Hepatic stellate cell (primary cell): Measurements from ENCODE around the gene MTG1.
A peak's percentile ranks its signal among the peaks of the same experiment; 100 is the strongest.

Experiments
- DNase-seq: peaks from one replicate; pipeline ENCODE4 v3.0.0; 2011; ENCODE audit warnings: low spot score

MTG1 gene

DNA sequence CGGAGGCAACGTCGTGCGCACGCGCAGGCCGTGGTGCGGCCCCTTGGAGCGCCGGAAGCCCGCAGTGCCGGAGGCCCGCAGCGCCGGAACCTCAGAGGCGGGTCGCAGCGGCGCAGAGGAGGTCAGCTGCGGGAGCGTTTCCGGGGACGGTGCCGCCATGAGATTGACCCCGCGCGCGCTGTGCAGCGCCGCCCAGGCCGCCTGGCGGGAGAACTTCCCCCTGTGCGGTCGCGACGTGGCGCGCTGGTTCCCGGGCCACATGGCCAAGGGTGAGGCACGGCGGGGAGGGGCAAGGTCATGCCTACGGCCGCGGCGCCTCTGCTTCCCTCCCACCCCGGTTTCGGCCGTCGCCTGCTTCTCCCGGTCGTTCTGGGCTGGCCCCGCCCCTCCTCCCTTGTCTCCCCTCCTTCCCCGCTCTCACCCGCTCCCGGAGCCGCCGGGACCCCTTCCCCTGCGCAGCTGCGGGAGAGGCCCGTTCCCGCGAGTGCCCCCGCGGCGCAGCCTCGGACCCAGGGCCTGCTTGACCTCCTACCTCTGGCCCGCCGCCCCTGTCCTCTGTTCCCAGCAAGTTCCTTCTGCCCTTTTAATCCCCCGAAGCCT, at the start of gene MTG1:
Gene MTG1 (plus strand): TSS at position 94 of the 600 bp plus-strand sequence. CDS start 64 bp downstream, at position 158.
- DNase-seq = peak; percentile 99

DNA sequence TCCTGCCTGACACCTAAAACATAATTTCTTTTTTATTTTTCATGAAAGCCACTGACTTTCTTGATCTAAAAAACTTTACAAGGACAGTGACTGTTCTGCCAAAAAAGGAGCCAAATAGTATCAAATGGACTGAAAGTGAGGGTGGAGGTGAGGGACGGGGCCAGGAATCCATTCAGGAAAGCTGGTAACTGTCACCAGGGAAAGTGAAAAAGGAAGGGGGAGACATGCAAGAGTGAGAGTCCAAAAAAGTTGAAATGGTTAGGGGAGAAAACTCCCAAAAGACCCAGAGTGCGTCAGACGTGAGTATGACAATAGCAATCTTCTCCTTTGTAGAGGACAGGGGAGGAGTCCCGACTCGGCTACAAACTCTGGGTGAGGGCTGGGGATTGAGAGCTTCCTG, 49.7 kb upstream of the MTG1 start:
- DNase-seq = no peak

DNA sequence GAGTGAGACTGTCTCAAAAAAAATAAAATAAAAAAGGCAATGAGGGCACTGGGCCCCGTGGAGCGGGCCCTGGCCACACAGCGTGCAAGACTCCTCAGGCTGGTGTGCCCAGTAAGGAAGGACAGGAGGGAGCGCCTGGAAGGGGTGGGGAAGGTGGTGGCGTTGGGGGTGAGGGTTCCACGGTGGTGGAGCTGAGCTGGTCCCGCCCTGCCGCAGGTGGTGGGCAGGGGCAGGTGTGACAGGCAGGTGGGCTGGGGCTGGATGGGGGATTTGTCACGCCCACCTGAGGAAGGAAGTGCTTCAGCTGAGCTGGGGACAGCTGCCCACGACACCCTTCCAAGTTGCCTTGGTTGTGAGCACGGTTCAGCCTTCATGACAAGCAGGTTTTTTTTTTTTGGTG, 47.5 kb upstream of the MTG1 start:
- no peak for DNase-seq

DNA sequence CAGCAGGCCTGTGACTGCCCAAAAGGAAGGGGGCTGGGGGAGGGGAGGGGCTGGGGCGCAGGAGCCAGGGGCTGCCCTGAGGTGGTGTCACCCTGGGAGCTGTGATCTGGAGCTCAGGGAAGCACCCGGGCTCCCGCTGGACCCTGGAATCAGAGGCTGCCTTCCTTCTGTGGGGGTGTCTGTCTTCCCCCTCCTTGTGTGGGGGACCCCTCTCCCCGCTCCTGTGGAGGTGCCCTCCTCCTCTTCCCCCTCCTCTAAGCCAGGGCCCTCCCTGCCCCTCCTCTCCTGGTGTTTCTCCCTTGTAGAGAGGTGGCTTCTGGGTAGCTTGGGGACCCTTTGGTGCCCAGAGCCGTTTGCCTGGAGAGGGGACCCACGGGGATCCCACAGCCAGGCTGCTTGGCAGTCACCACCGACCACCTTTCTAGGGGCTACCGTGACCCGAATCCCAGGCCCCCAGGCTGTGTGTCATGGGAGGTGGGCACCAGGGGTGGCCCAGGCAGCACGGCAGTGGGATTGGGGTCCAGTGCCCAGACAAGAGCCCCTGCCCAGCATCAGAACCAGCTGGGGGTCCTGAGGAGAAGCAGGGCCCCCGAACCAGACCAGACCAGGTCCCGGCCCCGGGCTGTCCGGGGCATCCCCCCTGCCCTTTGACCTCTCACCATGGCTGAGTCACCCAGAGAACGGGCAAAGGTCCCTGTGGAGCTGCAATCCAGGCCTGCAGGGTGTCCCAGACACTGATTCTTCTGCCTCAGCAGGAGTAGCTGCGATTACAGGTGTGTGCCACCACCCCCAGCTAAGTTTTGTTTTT, 46.0 kb upstream of the MTG1 start:
- no peak for DNase-seq

GRCh38 chr10:133349160-133349568, 44.8 kb upstream of the MTG1 start:
- no peak for DNase-seq

DNA sequence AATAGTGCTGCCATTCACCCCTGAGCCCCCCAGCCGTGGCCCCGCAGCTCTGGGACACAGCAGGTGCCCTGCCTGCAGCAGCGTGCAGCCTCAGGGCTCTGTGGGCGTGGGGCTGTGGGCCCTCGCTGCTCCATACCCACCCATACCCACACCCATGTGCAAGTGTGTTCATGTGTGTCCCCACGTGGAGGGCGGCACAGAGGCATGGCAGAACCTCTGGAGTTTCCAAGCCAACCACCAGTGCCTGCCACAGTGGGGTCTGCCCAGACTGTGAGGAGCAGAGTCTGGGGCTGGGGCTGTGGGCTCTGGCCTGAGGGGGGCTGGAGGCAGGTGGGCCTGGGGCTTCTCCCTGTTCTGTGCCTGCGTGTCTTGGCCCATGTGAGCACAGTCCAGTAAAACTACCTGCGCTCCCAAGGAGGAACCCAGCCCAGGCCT, 44.4 kb upstream of the MTG1 start:
- no peak for DNase-seq

DNA sequence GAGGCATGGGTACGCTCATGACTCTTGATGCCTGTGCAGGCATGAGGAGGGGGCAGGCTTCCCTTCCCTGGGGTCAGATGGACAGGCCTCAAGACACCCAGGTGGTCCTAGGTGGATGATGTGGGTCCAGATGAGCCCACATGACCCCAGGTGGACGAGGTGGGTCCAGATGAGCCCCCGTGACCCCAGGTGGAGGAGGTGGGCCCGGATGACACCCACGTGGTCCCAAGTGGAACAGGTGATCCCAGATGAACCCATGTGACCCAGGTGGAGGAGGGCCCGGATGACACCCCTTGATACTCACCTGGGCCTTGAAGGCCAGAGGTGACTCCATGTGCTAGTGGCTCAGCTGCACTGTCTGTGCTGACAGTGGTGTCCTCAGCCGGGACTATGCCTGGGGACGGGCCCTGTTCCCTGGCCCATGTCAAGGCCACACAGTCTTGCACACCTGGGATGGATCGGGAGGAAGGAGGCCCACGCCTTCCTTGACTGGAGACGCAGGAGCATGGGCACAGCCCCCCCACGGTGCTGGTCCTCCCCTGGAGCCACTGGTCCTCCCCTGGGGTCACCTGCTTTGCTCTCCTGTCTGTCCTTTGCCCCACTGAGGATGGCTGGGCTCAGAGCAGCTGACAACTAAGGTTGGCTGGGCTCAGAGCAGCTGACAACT, 43.5 kb upstream of the MTG1 start:
- no peak for DNase-seq

DNA sequence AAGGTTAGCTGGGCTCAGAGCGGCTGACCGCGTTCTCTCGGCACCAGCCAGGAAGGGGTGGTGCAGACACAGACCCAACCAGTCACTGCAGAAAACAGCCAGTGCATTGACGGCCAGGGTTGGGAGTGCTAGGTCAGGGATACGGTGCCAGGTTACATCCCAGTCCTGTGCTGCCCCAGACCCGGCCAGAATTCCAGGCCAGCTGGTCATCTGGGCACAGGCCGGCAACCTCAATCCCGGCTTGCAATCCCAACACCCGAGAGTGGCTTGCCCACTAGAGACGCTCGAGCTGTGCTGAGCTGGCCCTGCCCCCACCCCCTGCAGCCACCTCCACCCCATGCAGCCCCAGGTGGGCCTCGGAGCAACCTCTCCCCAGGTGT, 43.0 kb upstream of the MTG1 start:
- peak; percentile 35 for DNase-seq

DNA sequence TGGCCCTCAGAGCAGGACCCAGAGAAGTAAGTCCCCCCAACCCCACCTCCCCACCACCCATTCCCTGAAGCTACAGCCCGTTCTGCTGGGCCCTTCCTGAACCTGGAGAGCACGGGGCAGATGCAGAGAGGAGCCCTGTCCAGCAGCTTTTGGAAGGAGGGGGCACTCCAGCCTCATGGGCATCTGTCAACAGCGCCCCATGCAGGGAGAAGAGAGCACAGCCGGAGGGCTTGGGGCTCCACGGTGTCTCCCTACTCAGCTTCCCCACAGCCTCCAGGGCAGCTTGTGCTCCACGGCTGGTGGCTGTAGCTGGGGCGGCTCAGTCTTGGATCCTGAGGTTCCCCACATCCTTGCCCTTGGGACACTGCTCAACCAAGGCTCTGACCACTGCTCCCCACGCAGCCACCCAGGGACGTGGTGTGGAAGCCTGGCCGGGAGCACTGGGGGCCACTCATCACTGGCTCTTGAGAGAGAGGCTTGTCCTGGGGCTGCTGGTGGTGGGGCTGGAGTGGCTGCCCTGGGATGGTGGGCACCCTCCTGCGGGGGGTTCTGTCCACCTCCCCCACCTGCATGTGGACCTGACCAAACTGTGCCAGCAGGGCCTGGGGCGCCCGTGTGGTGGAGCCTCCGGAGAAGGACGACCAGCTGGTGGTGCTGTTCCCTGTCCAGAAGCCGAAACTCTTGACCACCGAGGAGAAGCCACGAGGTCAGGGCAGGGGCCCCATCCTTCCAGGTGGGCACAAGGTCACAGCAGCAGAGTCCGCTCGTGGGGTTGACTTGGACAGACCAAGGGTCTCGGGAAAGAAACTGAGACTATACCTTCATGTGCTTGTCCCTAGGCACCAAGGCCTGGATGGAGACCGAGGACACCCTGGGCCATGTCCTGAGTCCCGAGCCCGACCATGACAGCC, 42.3 kb upstream of the MTG1 start:
- no peak for DNase-seq

GRCh38 chr10:133353202-133353959, 40.6 kb upstream of the MTG1 start:
- DNase-seq = no peak

- DNase-seq = no peak
These were observed 39.9 kb upstream of the MTG1 start for GRCh38 chr10:133353988-133354605.

DNA sequence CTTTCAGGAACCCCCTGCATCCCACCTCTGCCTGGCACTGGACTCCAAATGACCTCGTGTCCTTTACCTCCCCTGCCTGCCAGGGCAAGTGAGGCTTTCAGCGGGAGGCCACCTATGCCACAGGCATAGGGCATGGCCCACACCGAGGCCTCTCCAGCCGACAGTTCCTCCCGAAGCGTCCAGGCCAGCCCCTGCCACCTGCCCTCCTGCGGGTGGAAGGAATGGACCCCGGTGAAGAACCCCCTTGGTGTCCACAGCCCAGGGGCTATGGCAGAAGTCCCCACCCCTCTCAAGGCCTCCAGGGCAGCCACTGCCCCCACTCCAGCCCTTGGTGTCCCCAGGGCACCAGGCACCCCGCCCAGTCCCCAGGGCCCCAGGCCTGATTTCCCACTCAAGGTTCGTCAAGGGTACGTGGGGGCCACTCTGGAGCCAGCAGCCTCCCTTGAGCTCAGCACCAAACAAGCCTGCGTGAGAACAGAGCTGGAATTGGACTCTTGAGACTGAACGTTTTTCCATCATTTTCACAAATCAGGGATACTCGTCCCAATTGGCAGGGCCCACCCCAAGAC, 39.2 kb upstream of the MTG1 start:
- DNase-seq = no peak

GRCh38 chr10:133355266-133355665, 38.7 kb upstream of the MTG1 start:
- DNase-seq = no peak

- DNase-seq = no peak
These were observed 38.0 kb upstream of the MTG1 start for GRCh38 chr10:133355991-133356390.

DNA sequence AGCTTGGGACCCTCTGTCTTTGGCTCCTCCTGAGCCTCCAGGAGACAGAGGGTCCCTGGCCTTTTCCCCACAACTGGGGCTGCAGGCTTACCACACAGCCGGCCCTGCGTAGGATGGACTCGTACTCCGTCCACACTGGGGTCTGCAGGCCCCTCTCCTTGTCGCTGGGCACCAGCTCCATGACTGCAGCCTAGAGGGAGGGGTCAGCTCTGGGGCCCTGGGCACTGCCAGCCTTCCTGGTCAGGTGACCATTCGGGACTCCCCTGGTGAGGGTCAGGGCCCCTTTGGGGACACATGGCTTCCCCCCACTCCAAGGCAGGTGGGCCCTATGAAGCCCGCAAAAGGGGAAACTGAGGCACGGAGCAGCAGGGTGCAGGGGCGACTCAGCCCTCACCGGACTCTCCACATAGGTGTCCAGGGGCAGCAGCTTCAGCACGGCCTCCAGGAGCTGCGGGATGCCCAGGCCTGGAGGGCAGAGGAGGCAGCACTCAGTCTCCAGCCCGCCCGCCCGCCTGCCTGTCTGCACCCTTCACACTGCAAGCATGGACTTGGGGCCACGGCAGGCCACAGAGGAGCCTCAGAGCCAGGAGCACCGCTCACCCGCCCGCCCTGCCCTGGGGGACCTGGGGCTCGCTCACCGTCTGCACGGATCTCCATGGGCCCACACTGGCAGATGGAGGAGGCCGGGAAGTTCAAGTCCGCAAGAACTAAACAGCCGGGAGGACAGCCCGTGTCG, 37.2 kb upstream of the MTG1 start:
- DNase-seq = no peak

- peak; percentile 85 for DNase-seq
These were observed 36.4 kb upstream of the MTG1 start, which contains the start of gene FUOM for GRCh38 chr10:133357285-133358161. Gene FUOM, minus strand, starts transcription at chr10:133358019. Its CDS starts 12 bp downstream, at chr10:133358007.

GRCh38 chr10:133358162-133358924, 35.6 kb upstream of the MTG1 start:
- no peak for DNase-seq

GRCh38 chr10:133358925-133359310, 35.0 kb upstream of the MTG1 start:
- no peak for DNase-seq
